Eye (tissue), 1 donor: Measurements from ENCODE around the gene DUSP1.
A peak's percentile ranks its signal among the peaks of the same experiment; 100 is the strongest.
"Not testable (repeated sequence)": the region's sequence is repeated elsewhere in the genome, so short reads cannot be mapped to it uniquely, and the experiment has no call there.

ENCODE experiments used
- DNase-seq: peaks from one replicate; pipeline ENCODE4 v3.0.0-alpha.2; 2015

DUSP1 gene

GRCh38 chr5:172796306-172796705 lies 25.3 kb upstream of the DUSP1 start:
- no peak for DNase-seq

DNA sequence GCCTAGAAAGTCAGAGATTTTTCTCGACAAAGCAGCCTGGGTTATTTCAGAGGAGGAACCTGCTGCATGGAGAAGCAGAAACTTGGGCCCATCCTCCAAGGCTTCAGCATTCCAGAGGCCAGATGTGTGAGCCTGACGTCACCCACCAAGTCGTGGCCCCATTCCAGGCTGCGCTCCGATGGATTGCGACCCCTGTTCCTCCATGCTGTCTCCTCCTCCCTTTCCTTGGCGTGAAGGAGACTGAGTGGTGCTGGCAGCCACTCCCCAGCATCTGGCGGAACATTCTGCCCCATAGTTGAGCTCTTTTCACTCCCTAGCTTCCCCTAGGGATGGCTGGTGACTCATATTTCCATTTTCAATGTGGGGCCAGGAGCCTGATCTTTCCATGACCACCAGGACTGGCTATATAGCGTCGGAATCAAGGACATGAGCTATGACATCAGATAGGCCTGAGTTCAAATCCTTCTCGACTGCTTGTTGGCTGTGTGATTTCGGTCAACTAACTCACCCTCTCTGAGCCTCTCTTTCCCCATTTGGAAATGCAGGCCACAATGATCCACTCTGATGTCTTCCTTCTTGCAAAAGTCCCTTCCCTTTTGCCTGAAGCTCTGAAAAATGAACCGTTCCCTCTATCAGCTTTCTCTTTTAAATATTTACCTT lies 24.5 kb upstream of the DUSP1 start:
- DNase-seq: peak; percentile 86

GRCh38 chr5:172793577-172794488 lies 22.8 kb upstream of the DUSP1 start:
- DNase-seq: no peak

- no peak for DNase-seq
Observed at GRCh38 chr5:172792701-172793570, 21.9 kb upstream of the DUSP1 start.

DNA sequence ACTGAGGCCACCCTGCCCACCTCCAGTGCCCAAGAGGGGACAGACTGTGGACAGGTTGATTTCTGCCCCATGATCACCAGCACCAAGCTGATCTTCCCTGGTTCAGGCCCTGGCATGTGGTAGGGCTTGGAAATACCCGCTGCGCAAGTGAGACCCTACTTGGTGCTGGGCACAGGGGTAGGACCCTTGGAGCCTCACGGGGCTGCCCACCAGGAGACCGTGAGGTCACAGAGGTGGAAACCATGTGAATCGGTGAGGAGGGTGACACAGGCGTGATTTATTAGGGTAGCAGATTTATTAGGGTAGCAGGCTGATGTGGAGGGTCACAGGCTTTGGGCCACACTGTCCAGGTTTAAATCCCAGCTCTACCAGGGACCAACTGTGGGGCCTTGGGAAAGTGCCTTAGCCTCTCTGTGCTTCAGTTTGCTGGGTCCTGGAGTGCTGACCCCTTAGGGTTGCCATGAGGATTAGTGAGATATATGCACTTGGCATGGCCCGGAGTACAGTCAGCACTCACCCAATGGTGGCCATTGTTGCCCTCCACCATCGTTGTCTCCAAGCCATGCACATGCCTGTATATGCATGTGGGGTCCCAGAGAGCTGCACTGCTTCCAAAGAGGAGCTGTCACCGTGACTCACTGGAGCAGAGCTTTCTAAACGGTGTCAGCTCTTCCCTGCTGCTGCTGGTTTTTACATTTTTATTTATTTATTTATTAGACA lies 20.9 kb upstream of the DUSP1 start:
- no peak for DNase-seq

- DNase-seq: no peak
Observed at GRCh38 chr5:172791286-172791685, 20.3 kb upstream of the DUSP1 start.

DNA sequence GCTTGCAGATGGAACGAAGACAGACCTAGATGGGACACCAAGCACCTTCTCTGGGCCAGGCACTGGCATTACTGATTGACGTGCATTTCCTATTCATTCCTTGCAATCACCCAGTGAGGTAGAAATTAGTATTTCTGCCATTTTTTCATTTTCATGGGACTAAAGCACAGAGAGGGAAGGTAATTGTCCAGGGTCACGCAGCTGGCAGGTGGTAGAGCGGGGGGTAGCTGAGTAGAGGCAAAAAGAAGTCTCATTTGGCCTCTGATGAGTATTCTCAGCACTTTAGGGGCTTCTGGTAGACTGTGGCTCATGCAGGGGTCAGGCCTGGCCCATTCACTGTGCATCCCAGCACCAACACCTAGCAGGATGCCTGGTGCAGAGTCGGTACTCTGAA lies 19.5 kb upstream of the DUSP1 start:
- DNase-seq: no peak

DNA sequence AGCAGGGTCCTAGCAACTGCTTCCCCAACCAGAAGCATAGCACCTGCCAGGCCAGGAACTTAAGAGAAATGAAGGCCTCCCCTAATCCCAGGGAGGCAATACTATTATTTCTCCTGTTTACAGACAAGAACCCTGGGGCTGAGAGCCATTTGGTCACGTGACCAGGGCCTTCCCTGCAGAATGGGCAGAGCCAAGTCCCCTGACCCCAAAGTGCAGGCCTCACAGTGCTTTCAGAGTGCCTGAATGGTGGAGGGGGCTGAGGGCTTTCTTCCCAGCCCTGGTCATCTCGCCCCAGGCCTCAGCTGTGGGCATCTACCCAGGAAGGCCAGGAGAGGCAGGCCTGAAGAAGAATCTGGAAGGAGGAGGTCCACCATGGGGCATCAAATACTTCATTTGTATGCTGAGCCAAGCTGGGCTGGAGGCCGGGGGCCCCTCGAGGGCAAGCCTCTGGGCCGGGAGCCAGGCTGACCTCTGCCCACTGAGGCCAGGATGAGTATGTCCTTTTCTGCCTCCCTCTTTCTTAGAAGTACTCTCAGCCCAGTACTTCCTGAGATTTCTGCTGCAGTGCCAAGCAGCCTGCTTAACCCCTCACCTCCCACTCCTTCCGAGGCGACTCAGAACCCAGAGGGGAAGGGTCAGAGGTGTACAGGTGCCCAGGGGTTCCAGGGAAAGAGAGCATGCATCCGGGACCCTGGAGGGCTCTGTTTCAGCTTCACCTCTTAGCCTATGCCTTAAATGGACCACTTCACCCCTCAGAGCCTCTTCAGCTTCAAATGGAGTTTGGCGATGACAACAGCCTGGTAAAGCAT lies 18.9 kb upstream of the DUSP1 start:
- no peak for DNase-seq

- no peak for DNase-seq
Observed at GRCh38 chr5:172788771-172789686, 18.0 kb upstream of the DUSP1 start.

GRCh38 chr5:172787538-172787937 lies 16.5 kb upstream of the DUSP1 start:
- not testable (repeated sequence) for DNase-seq

DNA sequence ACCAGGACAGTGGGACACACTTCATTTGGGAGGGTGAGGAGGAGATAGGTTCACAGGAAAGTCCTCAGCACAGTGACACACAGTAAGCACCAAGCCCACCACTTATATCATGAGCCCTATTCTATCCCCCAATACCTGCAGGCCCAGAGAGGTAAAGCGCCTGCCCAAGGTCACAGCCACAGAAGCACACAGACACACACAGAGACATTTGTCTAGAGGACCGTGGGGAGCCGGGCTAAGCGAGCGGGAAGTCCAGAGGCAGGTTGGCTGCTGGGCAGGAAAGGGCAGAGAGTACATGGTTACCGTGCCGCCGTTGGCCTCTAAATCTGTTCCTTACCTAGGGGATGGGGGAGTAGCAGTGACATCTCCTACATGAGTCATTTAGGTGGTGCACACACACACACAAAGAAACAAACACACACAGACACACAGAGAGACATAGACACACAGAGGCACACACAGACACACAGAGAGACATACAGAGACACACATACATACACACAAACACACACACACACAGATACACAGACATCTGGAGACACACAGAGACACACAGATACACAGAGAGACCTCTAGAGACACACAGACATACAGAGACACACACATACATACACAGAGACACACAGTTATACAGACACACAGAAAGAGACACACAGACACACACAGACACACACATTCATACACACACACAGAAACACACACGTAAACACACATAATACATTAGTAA lies 15.9 kb upstream of the DUSP1 start:
- DNase-seq: no peak

DNA sequence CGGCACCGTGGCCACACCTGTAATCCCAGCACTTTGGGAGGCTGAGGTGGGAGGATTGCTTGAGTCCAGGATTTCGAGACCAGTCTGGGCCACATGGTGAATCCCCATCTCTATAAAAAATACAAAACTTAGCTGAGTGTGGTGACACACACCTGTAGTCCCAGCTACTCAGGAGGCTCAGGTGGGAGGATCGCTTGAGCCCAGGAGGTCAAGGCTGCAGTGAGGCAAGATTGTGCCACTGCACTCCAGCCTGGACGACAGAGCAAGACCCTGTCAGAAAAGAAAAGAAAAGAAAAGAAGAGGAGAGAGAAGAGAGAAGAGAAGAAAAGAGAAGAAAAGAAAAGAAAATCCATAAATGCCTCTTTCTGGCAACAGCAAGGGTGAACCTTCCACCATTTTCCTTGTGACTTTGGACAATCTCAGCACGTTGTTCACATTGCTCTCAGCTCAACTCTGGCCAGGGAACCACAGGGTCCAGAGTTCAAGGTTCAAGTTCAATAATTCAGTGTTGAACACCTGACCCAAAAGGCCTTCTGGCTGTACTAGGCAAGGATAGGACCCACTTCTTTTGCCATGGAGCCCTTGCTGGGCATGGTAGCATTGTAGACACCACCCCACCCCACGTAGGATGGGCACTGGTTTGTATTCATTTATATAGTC lies 14.6 kb upstream of the DUSP1 start:
- no peak for DNase-seq

- DNase-seq: not testable (repeated sequence)
Observed at GRCh38 chr5:172784162-172784561, 13.2 kb upstream of the DUSP1 start.

DNA sequence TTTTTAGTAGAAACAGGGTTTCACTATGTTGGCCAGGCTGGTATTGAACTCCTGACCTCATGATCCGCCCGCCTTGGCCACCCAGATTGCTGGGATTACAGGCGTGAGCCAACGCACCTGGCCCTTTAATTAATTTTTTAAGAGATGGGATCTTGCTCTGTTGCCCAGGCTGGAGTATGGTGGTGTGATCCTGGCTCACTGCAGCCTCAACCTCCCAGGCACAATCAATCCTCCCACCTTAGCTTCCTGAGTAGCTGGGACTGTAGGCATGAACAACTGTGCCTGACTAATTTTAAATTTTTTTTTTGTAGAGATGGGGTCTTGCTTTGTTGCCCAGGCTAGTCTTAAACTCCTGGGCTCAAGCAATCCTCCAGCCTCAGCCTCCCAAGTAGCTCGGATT lies 12.3 kb upstream of the DUSP1 start:
- DNase-seq: not testable (repeated sequence)

GRCh38 chr5:172782169-172783039 lies 11.4 kb upstream of the DUSP1 start:
- DNase-seq: no peak

DNA sequence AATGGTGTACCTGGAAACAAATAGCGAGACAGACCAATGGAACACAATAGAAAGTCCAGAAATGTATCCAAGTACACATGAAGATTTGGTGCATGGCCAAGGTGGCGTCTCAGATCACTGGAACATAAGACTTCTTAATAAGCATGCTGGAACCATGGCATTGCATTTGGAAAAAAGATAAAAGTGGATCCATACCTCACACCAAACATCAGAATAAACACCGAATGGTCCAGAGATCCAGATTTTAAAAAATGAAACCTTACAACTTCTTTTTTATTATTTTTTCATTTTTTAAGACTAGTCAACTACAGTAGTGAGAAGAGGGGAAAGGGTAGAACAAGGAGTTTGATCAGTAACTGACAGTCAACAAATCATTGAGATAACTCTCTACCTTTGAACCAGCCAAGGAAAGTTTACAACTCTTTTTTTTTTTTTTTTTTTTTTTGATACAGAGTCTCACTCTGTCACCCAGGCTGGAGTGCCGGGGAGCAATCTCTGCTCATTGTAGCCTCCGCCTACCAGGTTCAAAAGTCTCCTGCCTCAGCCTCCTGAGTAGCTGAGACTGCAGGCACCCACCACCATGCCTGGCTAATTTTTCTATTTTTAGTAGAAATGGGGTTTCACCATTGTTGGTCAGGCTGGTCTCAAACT lies 8.8 kb upstream of the DUSP1 start:
- no peak for DNase-seq
